DMS53 (cell line): Measurements from ENCODE around the gene GRM8.

Experiments
- DNase-seq: peaks from one replicate; lab custom pipeline; 2025; lab: John Stamatoyannopoulos, UW

GRM8 gene

GRCh38 chr7:126806614-126807013 is 446.1 kb downstream of the GRM8 start:
- DNase-seq = no peak

GRCh38 chr7:126805351-126805750 is 447.4 kb downstream of the GRM8 start:
- DNase-seq = no peak

GRCh38 chr7:126804604-126805003 is 448.1 kb downstream of the GRM8 start:
- no peak for DNase-seq

GRCh38 chr7:126803990-126804389 is 448.8 kb downstream of the GRM8 start:
- no peak for DNase-seq

GRCh38 chr7:126803060-126803665 is 449.6 kb downstream of the GRM8 start:
- DNase-seq = peak; percentile 92

- DNase-seq = no peak
Measured at GRCh38 chr7:126801733-126802132, 451.0 kb downstream of the GRM8 start.

GRCh38 chr7:126799541-126799940 is 453.2 kb downstream of the GRM8 start:
- no peak for DNase-seq

GRCh38 chr7:126792521-126792920 is 460.2 kb downstream of the GRM8 start:
- DNase-seq = no peak

DNA sequence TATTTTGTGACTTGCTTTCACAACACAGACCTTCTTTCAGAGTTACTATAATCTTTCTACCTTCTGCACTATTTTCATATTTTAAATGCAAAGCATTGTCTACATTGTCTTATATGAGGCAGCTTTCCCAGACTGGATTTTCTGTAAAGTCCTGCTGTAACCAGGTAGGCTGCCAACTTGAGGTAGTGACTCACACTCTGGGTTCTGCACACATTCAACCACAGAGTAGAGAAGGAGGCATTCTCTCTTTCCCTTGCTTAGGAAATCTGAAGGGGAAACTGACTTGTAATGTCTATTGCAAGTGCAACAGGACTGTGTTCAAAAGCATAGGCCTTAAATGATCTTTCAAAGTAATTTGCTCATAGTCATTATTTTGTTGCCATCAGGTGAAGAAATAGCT is 461.4 kb downstream of the GRM8 start:
- DNase-seq = peak; percentile 60

GRCh38 chr7:126790763-126791162 is 462.0 kb downstream of the GRM8 start:
- peak; percentile 39 for DNase-seq

DNA sequence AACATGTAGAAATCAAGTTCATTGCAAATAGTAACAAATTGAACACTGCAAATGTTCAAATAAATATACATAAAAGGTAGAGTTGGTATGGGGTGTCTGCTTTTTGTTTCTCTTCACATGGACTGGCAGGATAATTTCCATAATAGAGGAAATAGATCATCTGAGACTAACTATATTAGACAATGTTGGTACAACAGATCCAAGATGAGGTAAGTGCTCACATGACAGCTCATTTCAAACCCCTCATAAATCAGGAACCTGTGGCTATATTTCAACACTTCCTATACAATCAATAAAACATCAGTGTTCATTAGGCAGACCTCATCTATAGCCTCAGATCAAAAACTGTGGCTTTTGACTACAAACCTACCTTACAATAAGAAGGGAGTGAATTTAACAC is 469.1 kb downstream of the GRM8 start:
- no peak for DNase-seq

- DNase-seq = peak; percentile 52
Measured at GRCh38 chr7:126780993-126781392, 471.7 kb downstream of the GRM8 start.

GRCh38 chr7:126778101-126778500 is 474.6 kb downstream of the GRM8 start:
- DNase-seq = peak; percentile 98

DNA sequence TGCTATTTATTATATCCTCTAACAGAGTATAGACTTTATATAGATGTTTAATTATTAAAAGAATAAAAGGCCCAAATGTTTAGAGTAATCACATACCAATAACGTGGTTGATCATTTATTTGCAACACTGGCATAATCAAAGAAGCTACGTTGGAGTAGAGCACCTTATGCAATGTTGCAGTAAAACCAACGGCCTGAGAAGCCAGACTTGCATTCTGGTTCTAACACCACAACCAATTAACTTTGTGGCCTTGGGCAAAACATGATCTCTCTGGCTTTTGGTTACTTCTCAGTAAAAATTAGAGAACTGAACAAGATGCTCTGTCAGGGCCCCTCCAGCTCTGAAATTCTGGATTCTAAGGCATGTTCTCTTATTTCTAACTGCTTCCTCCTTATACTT is 476.2 kb downstream of the GRM8 start:
- DNase-seq = no peak

DNA sequence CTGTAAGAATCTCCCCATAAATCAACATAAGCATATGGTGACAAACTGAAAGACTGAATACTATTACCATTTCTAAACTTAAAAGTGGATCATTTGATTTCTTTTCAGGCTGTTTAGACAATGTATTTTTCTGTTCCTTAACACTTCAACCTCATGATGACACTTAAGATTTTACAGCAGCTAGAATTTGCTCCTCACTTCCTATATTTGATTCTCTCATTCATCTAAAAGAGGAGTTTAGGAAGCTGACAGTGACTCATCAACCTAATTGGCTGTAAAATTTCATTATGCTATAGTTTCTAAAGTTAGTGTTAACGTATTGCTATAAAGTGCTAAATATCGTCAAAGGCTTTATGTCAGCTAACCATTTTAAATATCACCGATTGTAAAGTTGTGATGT is 478.7 kb downstream of the GRM8 start:
- no peak for DNase-seq

DNA sequence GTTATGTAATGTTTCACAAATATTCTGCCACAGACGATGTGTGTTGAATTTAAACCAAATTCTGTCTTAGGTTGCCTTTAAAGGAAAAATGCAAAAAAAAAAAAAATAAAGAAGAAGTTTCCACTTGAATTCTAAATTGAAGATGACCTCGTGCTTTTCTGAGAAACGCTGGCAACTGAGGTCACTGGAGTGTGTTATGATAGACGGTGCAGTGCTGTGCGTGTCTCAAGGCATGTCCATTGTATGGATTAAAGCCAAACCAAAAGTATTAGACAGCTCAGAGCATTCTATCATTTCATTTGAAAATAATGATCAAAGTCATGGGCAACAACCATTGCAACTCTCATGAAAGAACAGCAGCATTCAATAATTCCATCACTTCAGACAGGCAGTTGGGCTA is 483.9 kb downstream of the GRM8 start:
- DNase-seq = no peak

- no peak for DNase-seq
Measured at GRCh38 chr7:126760914-126761577, 491.7 kb downstream of the GRM8 start.

DNA sequence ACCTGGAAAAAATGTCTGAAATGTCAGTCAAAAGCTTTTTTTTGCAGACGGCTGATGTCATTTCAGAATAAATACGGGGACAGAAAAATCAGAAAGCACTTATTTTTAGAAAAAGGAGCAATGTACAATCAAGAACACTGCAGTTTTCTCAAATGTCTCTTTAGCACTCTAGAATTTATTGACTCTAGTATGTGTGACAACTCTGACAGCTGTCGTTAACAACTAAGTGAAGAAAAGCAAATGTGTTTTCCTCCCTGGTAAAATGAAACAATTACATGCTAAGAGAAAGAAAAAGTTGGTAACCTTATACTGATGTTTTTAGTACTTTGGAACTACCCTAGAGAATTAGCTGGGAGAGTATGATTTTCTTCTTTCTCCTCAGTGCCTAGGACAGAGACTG is 497.4 kb downstream of the GRM8 start:
- DNase-seq = peak; percentile 15

GRCh38 chr7:126750207-126750911 is 502.4 kb downstream of the GRM8 start:
- DNase-seq = no peak

DNA sequence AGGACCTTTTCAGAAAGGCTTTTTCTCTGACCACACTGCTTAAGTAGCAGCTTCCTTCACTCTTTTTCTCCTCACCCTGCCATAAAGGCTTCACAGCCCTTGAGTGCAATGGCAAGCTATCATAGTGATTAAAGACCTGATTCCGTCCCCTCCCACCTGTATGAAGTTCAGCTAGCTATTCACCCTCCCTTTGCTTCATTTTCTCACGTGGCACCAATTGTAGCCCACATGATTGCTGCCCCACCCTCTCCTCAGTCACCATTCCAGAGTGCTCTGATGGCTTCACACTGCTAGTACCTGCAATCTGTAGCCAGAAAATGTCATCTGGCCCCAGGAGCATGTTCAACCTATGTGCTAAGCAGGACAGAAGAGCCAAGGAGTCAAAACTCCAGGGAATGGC is 523.8 kb downstream of the GRM8 start:
- no peak for DNase-seq

DNA sequence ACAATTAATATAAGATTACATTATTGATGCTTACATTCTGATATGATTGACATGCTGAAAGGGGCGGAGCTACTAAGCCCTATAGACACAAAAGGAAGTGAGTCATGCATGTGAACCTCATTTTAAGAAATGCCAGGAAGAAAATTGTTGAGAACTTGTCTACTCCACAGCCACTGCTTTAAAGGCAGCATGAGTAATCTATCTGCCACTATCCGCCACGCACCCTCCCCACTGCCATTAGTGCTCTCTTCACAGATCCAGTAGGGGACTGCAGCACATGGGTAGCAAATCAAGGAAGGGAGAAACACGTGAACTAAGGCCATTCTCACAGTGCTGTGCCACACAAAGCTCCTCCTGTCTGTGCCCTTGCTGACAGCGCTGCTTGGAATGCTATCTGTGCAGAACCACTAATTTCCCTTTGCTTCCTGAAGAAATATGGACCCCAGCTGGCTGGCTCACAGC is 524.8 kb downstream of the GRM8 start:
- peak; percentile 42 for DNase-seq

- no peak for DNase-seq
Measured at GRCh38 chr7:126723966-126724544, 528.7 kb downstream of the GRM8 start.

DNA sequence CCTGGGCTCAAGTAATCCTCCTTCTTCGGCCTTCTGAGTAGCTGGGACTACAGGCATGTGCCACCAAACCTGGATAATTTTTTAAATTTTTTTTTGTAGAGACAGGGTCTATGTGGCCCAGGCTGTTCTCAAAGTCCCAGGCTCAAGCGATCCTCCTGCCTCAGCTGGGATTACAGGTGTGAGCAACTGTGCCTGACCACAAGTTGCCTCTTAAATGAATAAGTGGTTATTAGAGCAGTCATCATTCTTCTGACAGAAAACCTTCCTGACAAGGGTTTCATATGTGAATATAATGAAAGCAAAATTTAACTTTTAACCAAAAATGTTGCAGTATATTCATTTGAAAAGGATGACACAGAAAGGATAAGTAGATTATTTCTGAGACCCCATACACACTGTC is 532.5 kb downstream of the GRM8 start:
- no peak for DNase-seq
